ENCODE measurements around the gene YJEFN3.

YJEFN3 gene

DNA sequence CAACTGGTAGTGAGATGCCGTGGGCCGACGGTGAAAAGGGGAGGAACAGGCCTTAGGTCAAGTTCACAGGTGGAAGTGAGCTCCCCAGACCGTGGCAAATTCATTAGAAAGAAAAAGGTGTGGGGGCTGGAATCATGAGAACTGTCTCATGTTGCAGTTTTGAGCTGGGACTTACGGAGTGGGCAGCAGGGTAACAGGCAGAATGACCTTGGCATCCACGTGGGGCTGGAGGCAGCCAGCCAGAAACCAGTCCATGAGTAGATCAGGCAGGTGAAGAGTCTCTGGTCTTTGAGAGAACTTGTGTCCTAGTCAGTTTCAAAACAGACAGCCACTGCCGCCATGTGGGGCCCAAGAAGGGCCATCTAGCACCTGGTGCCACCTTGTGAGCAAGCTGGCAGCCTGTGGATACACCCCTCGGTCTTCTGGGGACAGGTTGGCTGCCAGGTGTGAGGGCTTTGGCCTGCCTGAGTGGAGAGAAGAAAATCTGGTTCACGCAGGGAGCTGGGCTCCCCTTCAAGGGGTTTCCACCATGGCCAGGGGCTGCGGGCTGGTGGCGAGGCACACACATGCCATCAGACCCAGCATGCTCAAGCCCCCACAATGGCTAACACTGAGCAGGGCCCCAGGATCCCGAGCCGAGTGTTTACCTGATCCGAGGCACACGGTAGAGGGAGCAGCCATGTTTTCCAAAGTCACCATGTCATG is 37.2 kb upstream of the YJEFN3 start:
- Mint-ChIP-seq H3K27ac (peak overlapping the region; percentile 97), H3K27me3 (no peaks in the 10 kb centered on the region), H3K4me3 (no peak overlapping the region), H3K4me1 (ENCODE audit: low read depth) (peaks cover 48% of the 10 kb centered on the region), H3K36me3 (ENCODE audit: low read depth) (peaks cover 74% of the 10 kb centered on the region), H3K9me3 (no peaks in the 10 kb centered on the region)
- DNase-seq = no peak

DNA sequence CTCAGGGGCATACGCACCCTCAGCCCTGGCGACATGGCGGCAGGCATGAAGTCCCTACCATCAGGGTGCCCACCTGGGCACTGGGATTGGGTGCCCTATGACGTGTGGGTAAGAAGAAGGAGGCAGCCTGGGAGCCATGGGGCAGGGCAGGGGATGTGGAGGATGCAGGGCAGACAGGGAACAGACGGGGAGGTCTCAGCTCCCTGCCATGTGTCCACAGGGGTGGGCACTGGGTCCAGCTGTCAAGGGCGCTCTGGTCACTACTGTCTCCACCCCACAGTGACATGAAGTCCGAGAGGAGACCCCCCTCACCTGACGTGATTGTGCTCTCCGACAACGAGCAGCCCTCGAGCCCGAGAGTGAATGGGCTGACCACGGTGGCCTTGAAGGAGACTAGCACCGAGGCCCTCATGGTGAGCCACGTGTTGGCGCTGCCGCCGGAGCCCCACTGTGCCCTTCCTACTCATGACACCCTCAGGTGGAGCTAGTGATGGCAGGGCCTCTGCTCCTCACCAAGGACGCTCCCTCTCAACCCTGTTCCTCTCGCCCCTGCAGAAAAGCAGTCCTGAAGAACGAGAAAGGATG is 36.6 kb upstream of the YJEFN3 start:
- Mint-ChIP-seq H3K27ac (peak overlapping the region; percentile 35), H3K4me3 (no peak overlapping the region), H3K36me3 (ENCODE audit: low read depth) (peaks cover 76% of the 10 kb centered on the region), H3K9me3 (no peaks in the 10 kb centered on the region), H3K4me1 (ENCODE audit: low read depth) (peaks cover 42% of the 10 kb centered on the region), H3K27me3 (no peaks in the 10 kb centered on the region)
- no peak for DNase-seq

DNA sequence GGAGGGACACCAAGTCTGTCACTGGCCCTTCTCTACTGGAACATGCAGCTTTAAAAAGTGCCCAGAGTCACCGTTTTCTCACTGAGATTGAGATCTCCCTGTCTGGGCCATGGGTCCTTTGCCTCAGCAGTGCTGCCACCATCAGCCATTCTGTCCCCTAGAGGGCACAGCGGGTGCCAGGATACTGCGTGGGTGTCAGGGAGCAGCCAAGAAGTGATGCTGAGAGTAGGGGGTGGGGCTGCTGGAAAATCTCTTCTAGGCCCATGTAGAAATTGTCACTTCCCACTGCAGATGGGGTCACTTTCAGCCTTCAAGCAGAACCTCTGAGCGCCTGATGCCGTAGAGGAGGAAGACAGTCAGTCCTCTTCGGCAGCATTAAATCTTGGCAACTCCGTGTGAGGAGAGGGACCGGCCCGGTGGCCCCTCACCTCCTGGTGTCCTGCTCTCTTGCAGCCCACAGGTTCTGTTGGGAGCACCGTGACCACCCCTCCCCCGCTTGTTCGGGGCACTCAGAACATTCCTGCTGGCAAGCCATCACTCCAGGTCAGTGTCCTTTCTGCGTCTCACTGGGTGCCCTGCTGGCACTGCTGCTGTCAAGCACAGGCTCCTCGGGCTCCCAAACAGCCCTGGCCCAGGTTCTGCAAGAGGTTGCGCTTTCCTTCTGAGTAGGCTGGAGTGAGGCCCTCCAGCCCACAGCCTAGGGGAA is 34.7 kb upstream of the YJEFN3 start:
- peaks cover 83% of the 10 kb centered on the region for H3K36me3 Mint-ChIP-seq (ENCODE audit: low read depth)
- no peak for DNase-seq
- H3K27ac Mint-ChIP-seq = peak overlapping the region; percentile 39
- no peaks in the 10 kb centered on the region for H3K27me3 Mint-ChIP-seq
- peaks cover 25% of the 10 kb centered on the region for H3K4me1 Mint-ChIP-seq (ENCODE audit: low read depth)
- H3K9me3 Mint-ChIP-seq = no peaks in the 10 kb centered on the region
- no peak overlapping the region for H3K4me3 Mint-ChIP-seq

DNA sequence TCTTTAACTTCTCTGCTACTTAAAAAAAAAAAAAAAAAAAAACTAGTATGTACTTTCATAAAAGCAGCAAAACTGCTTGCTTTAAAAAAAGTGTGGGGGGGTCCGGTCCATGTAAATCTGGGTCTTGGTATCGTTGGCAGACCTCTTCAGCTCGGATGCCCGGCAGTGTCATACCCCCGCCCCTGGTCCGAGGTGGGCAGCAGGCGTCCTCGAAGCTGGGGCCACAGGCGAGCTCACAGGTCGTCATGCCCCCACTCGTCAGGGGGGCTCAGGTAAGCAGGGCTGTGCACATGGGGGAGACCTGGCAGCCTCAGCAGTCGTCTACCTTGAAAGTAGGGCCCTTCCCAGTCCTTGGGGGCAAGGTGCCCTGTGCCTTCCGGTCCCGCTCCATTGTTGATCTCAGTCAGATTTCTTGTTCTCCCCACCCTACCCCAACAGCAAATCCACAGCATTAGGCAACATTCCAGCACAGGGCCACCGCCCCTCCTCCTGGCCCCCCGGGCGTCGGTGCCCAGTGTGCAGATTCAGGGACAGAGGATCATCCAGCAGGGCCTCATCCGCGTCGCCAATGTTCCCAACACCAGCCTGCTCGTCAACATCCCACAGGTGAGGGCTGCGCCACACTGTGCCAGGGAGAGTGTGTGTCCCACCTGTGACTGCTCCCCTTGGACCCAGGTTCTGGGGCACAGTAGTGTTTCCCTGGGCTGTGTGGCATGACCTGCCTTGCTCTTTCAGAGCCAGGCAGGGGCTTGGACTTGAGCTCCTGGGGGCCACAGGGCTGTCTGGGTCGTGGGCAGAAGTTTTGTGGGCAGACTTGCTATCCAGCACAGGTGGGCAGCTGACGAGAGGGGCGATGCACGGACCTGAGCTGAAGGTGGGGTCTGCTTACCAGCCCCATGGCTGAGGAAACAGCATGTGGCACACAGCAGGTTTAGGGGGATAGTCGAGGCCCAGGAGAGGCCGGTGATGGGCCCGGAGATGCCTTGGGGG is 32.8 kb upstream of the YJEFN3 start:
- H3K4me3 Mint-ChIP-seq = no peak overlapping the region
- peaks cover 6% of the 10 kb centered on the region for H3K4me1 Mint-ChIP-seq (ENCODE audit: low read depth)
- no peaks in the 10 kb centered on the region for H3K9me3 Mint-ChIP-seq
- DNase-seq = no peak
- H3K27ac Mint-ChIP-seq = peak overlapping the region; percentile 63
- H3K27me3 Mint-ChIP-seq = no peaks in the 10 kb centered on the region
- peaks cover 96% of the 10 kb centered on the region for H3K36me3 Mint-ChIP-seq (ENCODE audit: low read depth)

DNA sequence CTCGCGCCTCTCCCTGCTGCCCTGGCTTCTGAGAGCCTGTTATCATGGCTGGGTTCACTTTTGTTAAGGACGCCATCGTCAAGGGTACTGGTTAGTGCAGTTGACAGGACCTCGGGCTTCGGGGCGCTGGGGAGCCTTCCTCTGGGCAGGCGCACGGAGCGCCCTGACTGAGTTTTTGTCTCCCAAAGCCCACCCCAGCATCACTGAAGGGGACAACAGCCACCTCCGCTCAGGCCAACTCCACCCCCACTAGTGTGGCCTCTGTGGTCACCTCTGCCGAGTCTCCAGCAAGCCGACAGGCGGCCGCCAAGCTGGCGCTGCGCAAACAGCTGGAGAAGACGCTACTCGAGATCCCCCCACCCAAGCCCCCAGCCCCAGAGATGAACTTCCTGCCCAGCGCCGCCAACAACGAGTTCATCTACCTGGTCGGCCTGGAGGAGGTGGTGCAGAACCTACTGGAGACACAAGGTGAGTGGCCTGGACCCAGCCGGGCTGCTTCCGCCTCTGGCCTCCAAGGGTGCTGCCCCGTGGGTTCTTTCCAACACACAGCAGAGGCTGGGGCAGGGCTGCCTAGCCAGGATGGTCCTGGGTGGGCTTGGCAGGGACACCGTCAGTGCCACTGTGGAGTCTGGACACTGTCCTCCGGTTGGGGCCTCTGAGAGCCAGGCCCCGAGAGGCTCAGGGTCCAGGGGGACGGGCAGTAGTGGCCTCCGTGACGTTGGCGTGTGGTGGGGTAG is 30.3 kb upstream of the YJEFN3 start:
- no peaks in the 10 kb centered on the region for H3K9me3 Mint-ChIP-seq
- H3K27me3 Mint-ChIP-seq = no peaks in the 10 kb centered on the region
- H3K36me3 Mint-ChIP-seq (ENCODE audit: low read depth) = peaks cover 96% of the 10 kb centered on the region
- peaks cover 5% of the 10 kb centered on the region for H3K4me1 Mint-ChIP-seq (ENCODE audit: low read depth)
- H3K4me3 Mint-ChIP-seq = no peak overlapping the region
- DNase-seq = no peak
- H3K27ac Mint-ChIP-seq = peak overlapping the region; percentile 63

DNA sequence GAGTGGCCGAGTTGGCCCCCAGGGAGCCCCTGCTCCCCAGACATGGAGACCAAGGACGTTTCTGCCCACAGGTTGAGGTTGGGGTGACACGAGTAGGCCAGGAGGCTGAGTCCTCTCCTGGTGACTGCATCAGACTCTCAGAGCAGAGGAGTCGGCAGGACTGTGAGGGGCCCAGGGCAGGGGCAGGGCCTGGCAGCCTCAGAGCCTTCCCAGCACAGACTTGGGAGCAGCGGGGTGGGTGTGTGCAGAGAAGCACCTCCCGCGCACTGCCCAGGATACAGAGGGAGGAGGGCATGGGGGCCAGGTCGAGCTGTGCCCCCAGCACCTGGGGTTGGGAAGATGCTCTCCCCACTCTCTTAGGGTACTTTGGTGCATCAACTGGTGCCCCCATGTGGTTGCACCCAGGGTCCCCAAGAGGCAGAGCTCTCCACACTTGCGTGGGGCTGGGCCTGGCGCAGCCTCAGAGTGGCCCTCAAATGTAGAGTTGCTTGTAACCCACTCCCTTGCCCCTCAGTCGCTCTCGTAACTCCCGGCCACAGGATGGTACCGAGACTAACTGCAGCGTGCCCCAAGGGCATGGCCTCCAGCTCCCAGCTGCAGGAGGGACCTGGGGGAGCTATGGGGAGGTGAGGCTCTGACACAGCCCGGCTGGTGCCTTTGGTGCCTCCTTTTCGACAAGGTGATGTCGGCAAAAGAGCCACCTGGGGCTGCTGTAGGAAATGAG is 29.3 kb upstream of the YJEFN3 start:
- H3K4me3 Mint-ChIP-seq = no peak overlapping the region
- peak overlapping the region; percentile 63 for H3K27ac Mint-ChIP-seq
- no peak for DNase-seq
- H3K4me1 Mint-ChIP-seq (ENCODE audit: low read depth) = peaks cover 1% of the 10 kb centered on the region
- H3K27me3 Mint-ChIP-seq = no peaks in the 10 kb centered on the region
- no peaks in the 10 kb centered on the region for H3K9me3 Mint-ChIP-seq
- H3K36me3 Mint-ChIP-seq (ENCODE audit: low read depth) = peaks cover 97% of the 10 kb centered on the region

DNA sequence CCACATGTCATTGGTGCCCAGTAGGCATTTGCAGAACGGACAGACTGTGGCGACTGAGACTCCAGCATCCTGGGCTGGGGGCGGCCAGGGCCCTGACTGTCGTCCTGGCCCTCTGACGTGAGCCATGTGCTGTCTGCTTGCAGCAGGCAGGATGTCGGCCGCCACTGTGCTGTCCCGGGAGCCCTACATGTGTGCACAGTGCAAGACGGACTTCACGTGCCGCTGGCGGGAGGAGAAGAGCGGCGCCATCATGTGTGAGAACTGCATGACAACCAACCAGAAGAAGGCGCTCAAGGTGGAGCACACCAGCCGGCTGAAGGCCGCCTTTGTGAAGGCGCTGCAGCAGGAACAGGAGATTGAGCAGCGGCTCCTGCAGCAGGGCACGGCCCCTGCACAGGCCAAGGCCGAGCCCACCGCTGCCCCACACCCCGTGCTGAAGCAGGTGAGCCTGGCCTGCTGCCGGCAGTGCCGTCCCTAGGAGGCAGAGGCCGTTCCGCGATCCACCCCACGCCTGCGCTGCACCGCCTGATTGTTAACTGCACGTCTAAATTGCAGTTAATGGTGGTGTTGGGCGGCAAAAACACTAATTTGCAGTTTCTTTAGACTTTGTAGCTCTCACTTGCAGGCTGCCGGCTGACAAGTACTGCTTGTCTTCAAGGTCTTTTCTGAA is 27.6 kb upstream of the YJEFN3 start:
- Mint-ChIP-seq H3K27me3 (no peaks in the 10 kb centered on the region), H3K4me1 (ENCODE audit: low read depth) (no peaks in the 10 kb centered on the region), H3K9me3 (no peaks in the 10 kb centered on the region), H3K27ac (no peak overlapping the region), H3K36me3 (ENCODE audit: low read depth) (peaks cover 97% of the 10 kb centered on the region), H3K4me3 (no peak overlapping the region)
- DNase-seq = no peak

DNA sequence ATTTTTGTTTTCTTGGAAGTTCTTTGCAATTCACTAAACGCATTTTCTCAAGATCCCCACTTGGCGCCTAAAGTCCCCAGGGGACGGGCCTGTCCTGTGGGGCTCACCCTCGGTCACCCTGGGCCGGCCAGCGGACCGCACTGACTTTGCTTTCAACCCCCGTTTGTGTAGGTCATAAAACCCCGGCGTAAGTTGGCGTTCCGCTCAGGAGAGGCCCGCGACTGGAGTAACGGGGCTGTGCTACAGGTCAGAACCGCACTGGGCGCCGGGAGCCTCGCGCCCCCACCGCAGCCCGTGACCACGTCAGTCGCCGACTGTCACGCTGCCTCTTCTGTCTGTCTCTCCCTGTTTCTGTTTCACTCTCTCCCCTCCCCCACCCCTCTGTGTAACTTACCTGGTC is 26.9 kb upstream of the YJEFN3 start:
- Mint-ChIP-seq H3K4me1 (ENCODE audit: low read depth) (no peaks in the 10 kb centered on the region), H3K9me3 (no peaks in the 10 kb centered on the region), H3K27ac (no peak overlapping the region), H3K36me3 (ENCODE audit: low read depth) (peaks cover 97% of the 10 kb centered on the region), H3K4me3 (no peak overlapping the region), H3K27me3 (no peaks in the 10 kb centered on the region)
- no peak for DNase-seq

DNA sequence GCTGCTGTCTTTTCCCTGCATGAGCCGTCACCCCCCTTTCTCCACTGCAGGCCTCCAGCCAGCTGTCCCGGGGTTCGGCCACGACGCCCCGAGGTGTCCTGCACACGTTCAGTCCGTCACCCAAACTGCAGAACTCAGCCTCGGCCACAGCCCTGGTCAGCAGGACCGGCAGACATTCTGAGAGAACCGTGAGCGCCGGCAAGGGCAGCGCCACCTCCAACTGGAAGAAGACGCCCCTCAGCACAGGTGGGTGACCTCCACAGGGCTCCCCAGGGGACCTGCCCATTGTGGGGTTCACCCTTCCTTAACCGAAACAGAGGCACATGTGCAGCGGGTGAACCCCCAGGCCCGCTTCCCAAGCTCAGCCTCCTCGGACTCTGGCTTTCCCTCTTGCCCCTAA is 26.4 kb upstream of the YJEFN3 start:
- H3K9me3 Mint-ChIP-seq = no peaks in the 10 kb centered on the region
- H3K36me3 Mint-ChIP-seq (ENCODE audit: low read depth) = peaks cover 96% of the 10 kb centered on the region
- peak overlapping the region; percentile 37 for H3K27ac Mint-ChIP-seq
- H3K4me1 Mint-ChIP-seq (ENCODE audit: low read depth) = no peaks in the 10 kb centered on the region
- DNase-seq = no peak
- H3K4me3 Mint-ChIP-seq = no peak overlapping the region
- no peaks in the 10 kb centered on the region for H3K27me3 Mint-ChIP-seq

DNA sequence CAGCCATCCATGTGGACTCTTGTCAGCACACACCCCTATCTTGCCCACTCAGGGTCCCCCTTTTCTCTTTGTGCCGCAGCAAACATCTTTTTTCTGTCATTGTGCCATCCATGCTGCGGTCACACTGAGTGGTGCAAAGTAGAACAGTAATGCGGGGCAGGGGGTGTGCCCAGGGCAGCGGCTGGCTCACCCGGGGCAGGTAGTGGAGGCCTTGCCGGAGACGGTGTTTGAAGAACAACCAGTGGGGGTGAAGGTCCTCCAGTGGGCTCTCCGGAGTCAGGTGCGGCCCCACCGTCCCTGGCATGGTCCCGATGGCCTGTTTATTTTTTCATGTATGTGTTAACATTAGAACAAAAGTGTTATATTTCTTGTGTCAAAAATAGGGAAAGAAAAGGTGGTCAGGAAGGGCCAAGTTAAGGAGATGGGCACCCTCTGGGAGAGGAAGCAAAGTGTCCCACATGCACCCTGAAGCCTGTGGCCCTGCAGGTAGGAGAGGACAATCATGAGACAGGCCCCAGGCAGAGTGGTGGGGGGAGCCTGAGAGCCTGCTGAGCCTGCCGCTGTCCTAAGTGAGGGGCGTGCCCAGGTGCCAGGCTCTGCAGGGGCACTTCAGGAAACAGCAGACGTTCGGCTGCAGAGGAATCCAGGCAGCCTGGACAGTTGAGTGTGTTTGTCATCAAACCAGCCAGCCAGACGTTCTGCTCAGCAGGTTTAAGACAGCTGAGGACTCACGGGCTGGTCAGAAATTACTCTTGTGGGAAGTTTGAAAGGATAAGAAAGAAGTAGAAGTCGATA is 25.7 kb upstream of the YJEFN3 start:
- no peak overlapping the region for H3K4me3 Mint-ChIP-seq
- DNase-seq = no peak
- no peaks in the 10 kb centered on the region for H3K4me1 Mint-ChIP-seq (ENCODE audit: low read depth)
- H3K27ac Mint-ChIP-seq = peak overlapping the region; percentile 58
- H3K27me3 Mint-ChIP-seq = no peaks in the 10 kb centered on the region
- H3K36me3 Mint-ChIP-seq (ENCODE audit: low read depth) = peaks cover 97% of the 10 kb centered on the region
- no peaks in the 10 kb centered on the region for H3K9me3 Mint-ChIP-seq

DNA sequence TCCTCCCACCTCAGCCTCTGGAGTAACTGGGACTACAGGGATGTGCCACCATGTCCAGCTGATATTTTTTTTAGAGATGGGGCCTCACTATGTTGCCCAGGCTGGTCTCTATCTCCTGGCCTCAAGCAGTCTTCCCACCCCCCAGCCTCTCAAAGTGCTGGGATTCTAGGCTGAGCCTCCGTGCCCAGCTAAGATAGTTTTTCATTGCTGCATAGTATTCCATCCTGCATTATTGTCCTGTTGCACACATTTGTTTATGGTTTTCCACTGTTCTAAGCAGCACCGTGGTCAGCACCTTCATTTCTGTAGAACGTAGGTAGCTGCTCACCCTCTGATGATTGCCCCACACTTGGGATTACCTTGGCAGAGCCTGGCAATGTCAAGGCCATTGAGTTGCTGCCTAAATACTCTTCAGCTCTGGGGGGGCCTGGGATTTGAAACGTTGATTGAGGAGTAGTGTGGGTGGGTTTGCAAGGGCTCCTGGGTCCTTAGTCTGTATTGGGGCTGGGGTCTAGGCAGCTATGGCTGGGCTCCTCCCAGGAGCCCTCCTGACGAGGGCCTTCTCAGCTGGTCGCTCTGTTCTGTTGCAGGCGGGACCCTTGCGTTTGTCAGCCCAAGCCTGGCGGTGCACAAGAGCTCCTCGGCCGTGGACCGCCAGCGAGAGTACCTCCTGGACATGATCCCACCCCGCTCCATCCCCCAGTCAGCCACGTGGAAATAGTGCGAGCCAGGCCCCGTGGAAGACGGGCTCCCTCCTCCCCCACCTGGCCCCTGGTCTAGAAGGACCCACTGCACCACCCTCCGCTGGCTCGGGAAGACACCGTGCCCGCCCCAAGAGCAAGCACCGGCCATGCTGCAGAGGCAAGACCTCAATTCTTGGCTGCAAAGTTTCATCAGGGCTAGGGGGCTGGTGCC is 23.7 kb upstream of the YJEFN3 start:
- Mint-ChIP-seq H3K9me3 (no peaks in the 10 kb centered on the region), H3K27me3 (no peaks in the 10 kb centered on the region), H3K4me1 (ENCODE audit: low read depth) (no peaks in the 10 kb centered on the region), H3K4me3 (no peak overlapping the region), H3K27ac (peak overlapping the region; percentile 50), H3K36me3 (ENCODE audit: low read depth) (peaks cover 79% of the 10 kb centered on the region)
- DNase-seq = no peak

Measured in activated T-cell treated with anti-CD3 and anti-CD28 coated beads, Interleukin-2, amount 50 U/mL, for 24 hours (primary cell).